Measurements from ENCODE around the gene KIAA0930.

Gene KIAA0930

DNA sequence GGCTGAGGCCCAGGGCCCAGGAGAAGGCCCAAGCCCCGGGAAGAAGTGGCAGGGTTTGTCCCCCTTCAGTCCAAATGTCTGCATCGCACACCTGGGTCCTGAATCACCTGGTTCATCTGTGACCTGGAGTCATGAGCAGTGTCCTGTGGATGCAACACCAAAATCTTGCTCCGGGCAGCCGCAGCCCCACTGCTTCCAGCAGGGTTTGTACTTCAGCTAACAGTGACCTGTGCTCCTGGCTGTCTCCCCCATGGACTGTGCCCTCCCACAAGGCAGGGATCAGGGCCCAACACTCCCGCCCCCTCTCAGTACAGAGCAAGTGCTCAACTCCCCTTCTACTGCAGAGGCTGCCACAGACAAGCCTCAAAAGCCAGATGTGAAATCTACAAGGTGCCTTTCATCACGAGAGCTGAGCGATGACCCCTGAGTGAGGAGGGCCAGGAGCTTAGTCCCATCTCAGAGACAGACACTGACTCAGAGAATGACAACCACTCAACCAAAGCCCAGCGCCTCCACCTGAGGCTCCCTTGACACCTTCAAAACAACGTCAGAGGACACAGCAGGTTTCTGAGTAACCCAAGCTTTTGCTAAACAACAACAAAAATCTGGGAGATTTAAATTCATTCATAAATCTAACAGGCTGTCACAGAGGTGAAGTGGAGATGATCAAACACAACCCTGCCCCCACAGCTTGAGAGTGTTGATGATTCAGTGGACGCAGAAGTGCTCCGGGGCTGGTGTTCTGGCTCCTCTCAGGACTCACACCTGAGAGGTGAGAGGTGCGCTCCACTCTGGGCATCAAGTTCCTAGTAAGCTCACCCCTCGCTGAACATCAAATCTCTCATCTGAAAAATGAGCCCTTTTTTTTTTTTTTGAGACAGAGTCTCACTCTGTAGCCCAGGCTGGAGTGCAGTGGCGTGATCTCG lies 3.4 kb downstream of the KIAA0930 start:
- no peak for DNase-seq (ENCODE audit: low read depth)

- DNase-seq (ENCODE audit: low read depth), result no peak
These were observed 4.8 kb downstream of the KIAA0930 start for GRCh38 chr22:45235851-45236342.

- DNase-seq (ENCODE audit: low read depth), result no peak
These were observed 5.5 kb downstream of the KIAA0930 start for GRCh38 chr22:45235101-45235777.

DNA sequence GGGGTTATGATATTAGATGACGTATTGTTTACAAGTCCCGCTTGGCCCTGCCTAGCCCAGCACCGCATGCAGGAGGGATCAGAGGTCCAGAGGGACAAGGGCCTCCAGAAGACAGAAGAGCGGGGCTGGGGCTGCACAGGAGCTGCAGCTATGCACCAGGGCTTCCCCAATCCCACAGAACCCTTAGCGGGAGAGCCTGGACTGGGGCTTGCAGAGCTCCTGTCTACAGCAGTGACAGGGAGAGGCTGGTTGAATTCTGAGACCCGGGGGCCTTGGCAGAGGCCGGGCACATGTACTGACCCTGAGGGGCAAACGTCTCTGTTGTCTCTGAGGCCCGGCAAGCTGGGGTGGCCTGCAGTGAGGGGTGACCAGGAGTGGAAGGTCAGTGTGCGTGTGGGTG lies 6.9 kb downstream of the KIAA0930 start:
- DNase-seq (ENCODE audit: low read depth), result no peak

DNA sequence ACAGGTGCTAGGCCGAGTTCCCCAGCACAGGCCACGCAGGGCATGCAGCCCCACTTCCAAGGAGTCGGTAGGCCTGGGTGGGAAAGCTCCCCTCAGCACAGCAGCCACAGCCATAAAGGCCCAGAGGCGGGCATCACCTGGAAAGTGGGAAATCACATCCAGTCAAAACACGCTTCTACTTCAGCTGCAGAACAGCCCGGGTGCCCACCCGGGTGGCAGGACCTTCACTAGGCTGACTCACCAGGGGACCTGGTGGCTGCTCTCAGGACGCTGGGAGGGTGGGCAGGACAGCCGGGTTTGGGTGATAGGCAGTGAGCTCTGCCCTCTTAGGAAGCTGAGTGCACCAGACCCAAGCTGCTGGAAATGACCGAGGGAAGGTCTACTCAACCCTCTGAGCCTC lies 7.3 kb downstream of the KIAA0930 start:
- DNase-seq (ENCODE audit: low read depth), result no peak

DNA sequence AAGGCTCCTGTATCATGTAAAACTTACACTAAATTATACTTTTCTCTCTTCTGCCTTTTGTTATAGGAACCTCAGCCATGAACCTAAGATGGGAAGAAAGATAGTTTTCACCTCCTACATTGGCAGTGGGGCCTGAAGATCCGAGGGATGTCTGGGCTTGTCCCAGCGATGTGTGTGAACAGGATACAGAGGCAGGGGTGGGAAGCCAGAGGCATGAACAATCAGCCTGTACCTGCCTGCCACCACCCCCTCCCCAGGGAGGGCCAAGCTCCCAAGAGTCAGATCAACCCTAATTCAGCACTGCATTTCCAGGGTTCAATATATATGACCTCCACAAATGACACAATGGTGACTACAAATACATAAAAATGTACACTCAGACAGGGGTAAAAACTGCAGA lies 9.4 kb downstream of the KIAA0930 start:
- DNase-seq (ENCODE audit: low read depth), result no peak

- no peak for DNase-seq (ENCODE audit: low read depth)
These were observed 10.5 kb downstream of the KIAA0930 start for GRCh38 chr22:45230026-45230721.

- no peak for DNase-seq (ENCODE audit: low read depth)
These were observed 11.5 kb downstream of the KIAA0930 start for GRCh38 chr22:45229181-45229580.

DNA sequence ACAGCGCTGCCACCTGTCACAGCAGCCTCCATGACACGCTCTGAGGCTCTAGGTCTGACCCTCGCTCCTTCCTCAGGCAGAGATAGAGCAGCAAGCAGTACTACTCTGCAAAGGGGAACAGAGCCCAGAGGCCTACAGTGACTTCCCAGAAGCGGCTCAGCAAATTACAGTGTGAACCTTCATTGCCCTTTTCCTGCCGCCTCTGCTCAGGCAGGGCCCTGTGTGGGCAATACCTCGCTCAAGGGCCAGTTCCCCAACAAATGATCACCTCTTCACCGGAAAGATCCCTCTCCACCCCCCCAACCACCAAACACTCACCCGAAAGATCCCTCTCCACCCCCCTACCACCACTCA lies 12.3 kb downstream of the KIAA0930 start:
- no peak for DNase-seq (ENCODE audit: low read depth)

GRCh38 chr22:45227645-45228400 lies 12.9 kb downstream of the KIAA0930 start:
- no peak for DNase-seq (ENCODE audit: low read depth)

DNA sequence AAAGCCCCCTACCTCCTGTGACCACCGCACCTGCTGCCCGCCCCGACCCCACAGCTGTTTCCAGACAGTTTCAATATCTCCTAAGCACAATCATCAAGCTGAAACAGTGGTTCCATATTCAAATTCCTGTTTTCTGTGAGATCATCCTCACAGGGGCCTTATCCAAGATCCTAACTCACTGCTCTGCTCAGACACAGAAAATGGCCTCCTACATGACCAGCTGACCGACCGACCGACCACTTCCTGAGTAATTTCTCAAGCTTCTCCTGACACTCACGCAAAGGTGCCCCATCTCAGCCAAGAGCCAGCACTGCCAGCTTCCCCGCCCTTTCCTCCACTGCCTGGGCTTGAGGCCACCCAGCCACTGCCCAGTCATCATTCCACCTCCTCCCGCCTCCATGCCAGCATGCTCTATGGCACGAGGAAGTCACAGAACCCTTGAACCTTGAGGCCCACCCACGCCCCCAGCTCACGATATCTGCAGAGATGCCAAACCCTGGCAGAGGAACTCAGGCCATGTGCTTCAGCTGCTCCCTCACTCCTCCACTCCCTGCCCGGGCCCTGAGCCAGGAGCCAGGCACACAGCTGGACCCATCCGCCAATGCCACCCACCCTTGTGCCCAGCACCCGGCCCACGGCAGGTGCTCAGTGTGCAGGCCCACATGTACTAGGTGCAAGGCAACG lies 14.0 kb downstream of the KIAA0930 start:
- no peak for DNase-seq (ENCODE audit: low read depth)

- DNase-seq (ENCODE audit: low read depth), result no peak
These were observed 14.8 kb downstream of the KIAA0930 start for GRCh38 chr22:45225732-45226502.

DNA sequence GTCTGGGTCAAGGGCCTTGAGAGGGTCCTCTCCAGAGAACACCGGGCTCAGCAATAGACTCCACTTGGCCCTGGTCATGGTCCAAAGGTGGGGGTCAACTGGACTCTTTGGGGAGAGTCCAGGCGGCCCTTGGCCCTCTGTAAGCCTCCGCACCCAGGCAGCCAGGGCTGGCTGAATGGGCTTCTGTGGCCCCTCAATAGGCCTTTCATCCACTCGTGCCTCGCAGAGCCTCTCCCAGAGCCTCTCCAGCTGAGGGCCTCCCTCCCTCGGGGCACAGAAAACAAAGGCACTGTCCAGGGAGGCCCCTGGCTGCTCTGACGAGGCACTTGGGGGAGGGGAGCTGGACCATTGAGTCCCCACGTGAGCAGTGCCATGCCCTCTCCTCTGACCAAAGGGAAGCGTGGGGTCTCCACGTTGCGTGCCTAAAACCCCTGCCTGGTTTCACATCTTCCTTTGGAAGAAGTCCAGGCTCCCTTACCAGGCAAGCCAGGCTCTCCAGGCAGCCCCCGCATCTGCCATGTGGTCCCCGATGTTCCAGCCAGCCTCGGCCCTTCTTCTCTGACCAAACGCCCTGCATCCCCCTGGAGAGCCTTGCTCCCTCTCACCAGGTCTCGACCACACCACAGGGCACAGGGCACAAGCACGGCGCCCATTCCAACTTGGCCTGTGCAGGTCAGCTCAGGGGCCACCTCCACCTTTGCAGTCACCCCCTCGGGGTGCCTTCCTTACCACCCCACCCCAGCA lies 15.5 kb downstream of the KIAA0930 start:
- no peak for DNase-seq (ENCODE audit: low read depth)

- DNase-seq (ENCODE audit: low read depth), result no peak
These were observed 16.4 kb downstream of the KIAA0930 start for GRCh38 chr22:45224331-45224730.

DNA sequence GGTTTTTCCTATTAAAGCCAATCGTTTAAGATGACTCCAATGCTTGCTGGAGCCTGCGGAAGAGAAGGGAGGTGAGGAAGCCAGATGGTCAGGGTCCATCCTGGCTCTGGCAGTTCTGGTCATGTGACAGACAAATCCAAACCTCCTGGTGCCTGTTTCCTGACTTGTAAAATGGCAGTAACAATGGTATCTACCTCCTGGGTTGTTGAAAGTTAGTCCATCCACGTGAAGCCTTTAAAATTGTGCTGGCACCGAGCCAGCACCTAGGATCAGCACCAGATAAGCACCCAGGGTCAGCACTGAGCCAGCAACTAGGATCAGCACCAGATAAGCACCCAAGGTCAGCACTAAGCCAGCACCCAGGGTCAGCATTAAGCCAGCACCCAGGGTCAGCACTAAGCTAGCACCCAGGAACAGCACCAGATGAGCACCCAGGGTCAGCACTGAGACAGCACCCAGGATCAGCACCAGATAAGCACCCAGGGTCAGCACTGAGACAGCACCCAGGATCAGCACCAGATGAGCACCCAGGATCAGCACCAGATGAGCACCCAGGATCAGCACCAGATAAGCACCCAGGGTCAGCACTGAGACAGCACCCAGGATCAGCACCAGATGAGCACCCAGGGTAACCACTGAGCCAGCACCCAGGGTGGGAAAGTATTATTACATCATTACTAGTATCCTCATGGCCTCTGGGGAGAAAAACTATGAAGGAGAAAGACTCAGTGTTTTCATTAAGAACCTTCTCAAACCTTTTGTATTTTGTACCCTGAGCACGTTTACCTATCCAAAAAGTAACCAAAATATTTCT lies 17.2 kb downstream of the KIAA0930 start:
- no peak for DNase-seq (ENCODE audit: low read depth)

- DNase-seq (ENCODE audit: low read depth), result no peak
These were observed 19.5 kb downstream of the KIAA0930 start for GRCh38 chr22:45221201-45221600.

DNA sequence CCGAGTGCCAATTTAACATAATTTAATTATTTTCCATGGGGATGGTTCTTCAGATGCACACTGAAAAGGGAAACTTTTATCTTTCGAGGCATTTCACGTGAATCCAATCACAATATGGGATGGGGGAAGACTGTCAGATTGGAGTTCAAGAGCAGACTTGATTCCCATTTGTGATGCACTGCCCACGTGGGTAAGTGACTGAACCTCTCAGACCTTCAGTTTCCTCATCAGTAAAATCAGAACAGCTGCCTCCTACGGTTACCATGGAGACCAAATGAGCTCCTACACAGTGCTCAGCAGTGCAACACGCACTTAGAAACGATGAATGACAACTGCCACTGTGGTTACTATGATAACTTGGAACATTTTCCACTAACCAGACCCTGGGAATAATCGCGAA lies 21.7 kb downstream of the KIAA0930 start:
- no peak for DNase-seq (ENCODE audit: low read depth)

GRCh38 chr22:45217806-45218205 lies 22.9 kb downstream of the KIAA0930 start:
- no peak for DNase-seq (ENCODE audit: low read depth)

- DNase-seq (ENCODE audit: low read depth), result no peak
These were observed 23.3 kb downstream of the KIAA0930 start for GRCh38 chr22:45217345-45217744.
